ENCODE results near the gene ZFAND2B. TPM values are rescaled to one million over a fixed set of nuclear protein-coding genes. Genes with fewer than 3 reads are reported as not detected.
A peak's percentile ranks its signal among the peaks of the same experiment; 100 is the strongest.

Gene ZFAND2B
- total RNA-seq, 1 donor from 2014 or later: 49.5 TPM

DNA sequence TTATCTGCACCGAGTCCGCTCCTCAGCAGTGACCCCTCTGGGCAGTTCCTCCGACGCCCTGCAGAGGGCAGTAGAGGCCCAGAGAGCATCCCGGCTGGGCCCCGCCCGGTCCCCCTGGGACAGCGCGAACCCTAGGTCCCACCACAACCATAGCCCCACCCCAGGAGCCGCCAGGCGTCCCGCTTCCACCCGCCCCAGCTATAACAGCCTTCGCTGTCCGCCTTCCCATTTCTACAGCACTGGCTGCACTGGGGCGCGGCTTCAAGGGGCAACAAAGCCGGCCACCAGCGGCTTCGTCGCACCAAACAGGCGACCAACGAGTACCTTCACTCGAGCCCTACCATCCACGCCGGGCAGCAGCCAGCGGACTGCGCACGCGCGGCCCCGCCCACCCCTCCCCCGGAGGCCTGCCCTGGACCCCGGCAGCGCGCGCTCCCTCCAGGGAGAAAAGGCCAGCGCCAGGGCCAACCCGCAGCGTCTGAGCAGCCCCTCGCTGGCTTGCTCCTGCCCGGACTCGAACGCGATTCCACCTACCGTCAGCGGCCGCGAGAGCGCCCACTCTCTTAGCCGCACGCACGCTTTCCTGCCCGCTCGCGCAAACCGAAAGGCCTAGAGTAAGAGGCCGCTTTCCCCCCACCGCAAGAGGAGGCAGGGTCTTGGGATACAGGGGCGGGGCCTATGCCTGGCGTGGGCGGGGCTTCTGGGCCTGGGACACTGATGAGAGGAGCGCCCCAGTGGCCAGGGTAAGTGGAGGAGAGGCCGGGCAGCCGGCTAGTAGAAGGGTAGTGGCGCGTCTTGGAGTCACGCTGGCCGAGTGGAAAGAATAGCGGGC is 46.2 kb upstream of the ZFAND2B start, which contains the start of gene NHEJ1:
TSS of gene NHEJ1 (minus strand) at position 630 of the 832 bp plus-strand sequence. CDS start 2,453 bp downstream, outside the sequence.
- H3K36me3 Mint-ChIP-seq (ENCODE audit: unreplicated experiment): no peaks in the 10 kb centered on the region
- H3K27ac Mint-ChIP-seq (ENCODE audit: unreplicated experiment): peak within 1 kb of the TSS; percentile 94
- peaks cover 9% of the 10 kb centered on the region for H3K27me3 Mint-ChIP-seq (ENCODE audit: unreplicated experiment)
- H3K4me3 Mint-ChIP-seq (ENCODE audit: unreplicated experiment): peak within 1 kb of the TSS; percentile 90
- DNase-seq: peak; percentile 96
- peaks cover 8% of the 10 kb centered on the region for H3K4me1 Mint-ChIP-seq (ENCODE audit: low read depth, unreplicated experiment)
- H3K9me3 Mint-ChIP-seq (ENCODE audit: unreplicated experiment): peaks cover 5% of the 10 kb centered on the region
- TF ChIP-seq, protein P1, sequence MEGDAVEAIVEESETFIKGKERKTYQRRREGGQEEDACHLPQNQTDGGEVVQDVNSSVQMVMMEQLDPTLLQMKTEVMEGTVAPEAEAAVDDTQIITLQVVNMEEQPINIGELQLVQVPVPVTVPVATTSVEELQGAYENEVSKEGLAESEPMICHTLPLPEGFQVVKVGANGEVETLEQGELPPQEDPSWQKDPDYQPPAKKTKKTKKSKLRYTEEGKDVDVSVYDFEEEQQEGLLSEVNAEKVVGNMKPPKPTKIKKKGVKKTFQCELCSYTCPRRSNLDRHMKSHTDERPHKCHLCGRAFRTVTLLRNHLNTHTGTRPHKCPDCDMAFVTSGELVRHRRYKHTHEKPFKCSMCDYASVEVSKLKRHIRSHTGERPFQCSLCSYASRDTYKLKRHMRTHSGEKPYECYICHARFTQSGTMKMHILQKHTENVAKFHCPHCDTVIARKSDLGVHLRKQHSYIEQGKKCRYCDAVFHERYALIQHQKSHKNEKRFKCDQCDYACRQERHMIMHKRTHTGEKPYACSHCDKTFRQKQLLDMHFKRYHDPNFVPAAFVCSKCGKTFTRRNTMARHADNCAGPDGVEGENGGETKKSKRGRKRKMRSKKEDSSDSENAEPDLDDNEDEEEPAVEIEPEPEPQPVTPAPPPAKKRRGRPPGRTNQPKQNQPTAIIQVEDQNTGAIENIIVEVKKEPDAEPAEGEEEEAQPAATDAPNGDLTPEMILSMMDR (IDR thresholded peaks at IDR 0.05; ENCODE audit: partially characterized antibody, unreplicated experiment): peak; percentile 99

DNA sequence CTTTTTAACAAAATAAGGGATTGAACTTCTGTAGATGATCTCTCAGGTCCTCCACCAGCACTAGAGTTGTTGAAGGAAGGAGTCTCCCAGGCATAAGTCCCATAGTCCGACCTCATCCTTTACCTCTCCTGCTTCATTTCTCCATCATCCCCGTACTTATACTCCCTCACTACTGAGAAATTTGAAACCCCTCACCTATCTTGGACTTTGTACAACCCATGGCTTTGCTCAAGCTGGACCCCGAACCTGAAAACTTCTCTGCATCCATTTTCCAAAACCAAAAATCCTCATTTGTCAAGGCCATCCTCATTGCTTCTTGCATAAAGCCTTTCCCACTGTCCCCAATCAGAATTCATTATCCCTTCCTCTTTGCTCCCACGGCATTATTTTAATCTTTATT is 45.5 kb upstream of the ZFAND2B start:
- H3K27ac Mint-ChIP-seq (ENCODE audit: unreplicated experiment): peak overlapping the region; percentile 90
- H3K4me1 Mint-ChIP-seq (ENCODE audit: low read depth, unreplicated experiment): peaks cover 8% of the 10 kb centered on the region
- H3K4me3 Mint-ChIP-seq (ENCODE audit: unreplicated experiment): peak overlapping the region; percentile 81
- peaks cover 5% of the 10 kb centered on the region for H3K9me3 Mint-ChIP-seq (ENCODE audit: unreplicated experiment)
- DNase-seq: no peak
- no peaks in the 10 kb centered on the region for H3K36me3 Mint-ChIP-seq (ENCODE audit: unreplicated experiment)
- TF ChIP-seq, protein P1 (IDR thresholded peaks at IDR 0.05; ENCODE audit: partially characterized antibody, unreplicated experiment): no peak
- H3K27me3 Mint-ChIP-seq (ENCODE audit: unreplicated experiment): peaks cover 11% of the 10 kb centered on the region

DNA sequence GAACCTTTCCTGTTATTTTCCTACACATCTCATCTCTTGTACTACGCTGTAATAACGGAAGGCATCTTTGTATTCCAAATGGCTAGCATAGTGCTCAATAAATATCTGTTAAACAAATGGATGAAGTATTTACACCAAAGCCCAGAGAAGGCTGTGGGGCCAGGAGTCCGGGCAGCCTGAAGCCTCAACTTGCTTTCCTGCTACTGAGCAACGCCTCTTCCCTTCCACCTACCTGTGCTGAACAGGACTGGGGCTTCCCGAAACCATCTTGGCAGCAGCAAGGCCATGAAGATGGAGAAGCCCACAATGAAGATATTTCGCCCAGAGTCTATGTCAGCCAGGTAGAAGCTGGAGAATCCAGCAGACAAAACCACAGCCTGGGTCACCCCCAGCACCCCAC is 43.4 kb upstream of the ZFAND2B start:
- Mint-ChIP-seq H3K4me1 (ENCODE audit: low read depth, unreplicated experiment) (peaks cover 5% of the 10 kb centered on the region), H3K36me3 (ENCODE audit: unreplicated experiment) (no peaks in the 10 kb centered on the region), H3K27ac (ENCODE audit: unreplicated experiment) (no peak overlapping the region), H3K27me3 (ENCODE audit: unreplicated experiment) (peaks cover 12% of the 10 kb centered on the region), H3K4me3 (ENCODE audit: unreplicated experiment) (no peak overlapping the region), H3K9me3 (ENCODE audit: unreplicated experiment) (peaks cover 7% of the 10 kb centered on the region)
- TF ChIP-seq, protein P1 (IDR thresholded peaks at IDR 0.05; ENCODE audit: partially characterized antibody, unreplicated experiment): no peak
- no peak for DNase-seq

DNA sequence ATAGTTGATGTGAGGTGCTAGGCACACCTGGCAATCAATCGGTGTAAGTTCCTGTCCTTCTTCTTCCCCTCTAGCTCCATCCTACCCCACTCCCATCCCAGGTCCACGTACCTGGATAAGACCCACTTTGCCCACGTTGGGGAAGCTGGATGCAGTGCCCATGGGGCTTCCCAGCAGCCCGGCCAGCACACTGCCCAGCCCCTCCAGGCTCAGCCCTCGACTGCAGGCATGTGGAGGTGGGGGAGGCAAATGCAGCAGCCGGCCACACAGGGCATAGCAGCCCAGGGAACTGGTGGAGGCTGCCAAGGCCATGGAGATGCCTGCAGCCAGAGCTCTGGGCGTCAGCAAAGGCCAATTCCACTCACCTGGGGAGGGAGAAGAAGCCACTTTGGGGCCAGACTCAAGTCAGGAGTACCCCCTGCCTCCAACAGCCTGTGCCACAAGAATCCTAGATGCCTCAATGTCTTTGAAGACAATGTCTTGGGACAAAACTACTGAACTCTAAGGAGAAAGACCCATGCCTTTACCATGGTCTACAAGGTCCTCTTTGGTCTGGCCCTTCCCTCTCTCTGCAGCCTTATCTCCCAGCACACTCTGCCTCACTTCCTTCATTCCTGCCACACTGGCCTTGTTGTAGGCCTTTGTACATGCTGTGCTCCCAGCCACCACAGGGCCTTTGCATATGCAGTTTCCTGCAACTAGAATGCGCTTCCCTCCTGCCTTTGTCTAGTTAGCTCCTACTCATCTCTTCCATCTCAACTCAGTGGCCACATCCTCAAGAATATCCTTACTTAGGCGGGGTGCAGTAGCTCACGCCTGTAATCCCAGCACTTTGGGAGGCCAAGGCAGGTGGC is 41.3 kb upstream of the ZFAND2B start:
- no peak for DNase-seq
- Mint-ChIP-seq H3K36me3 (ENCODE audit: unreplicated experiment) (no peaks in the 10 kb centered on the region), H3K27ac (ENCODE audit: unreplicated experiment) (no peak overlapping the region), H3K4me1 (ENCODE audit: low read depth, unreplicated experiment) (no peaks in the 10 kb centered on the region), H3K9me3 (ENCODE audit: unreplicated experiment) (peaks cover 5% of the 10 kb centered on the region), H3K27me3 (ENCODE audit: unreplicated experiment) (peaks cover 7% of the 10 kb centered on the region), H3K4me3 (ENCODE audit: unreplicated experiment) (no peak overlapping the region)
- TF ChIP-seq, protein P1 (IDR thresholded peaks at IDR 0.05; ENCODE audit: partially characterized antibody, unreplicated experiment): no peak

Data from glutamatergic neuron (in vitro differentiated cells).